ENCODE measurements around the gene SPOCK1. TPM values are rescaled to one million over a fixed set of nuclear protein-coding genes. Genes with fewer than 3 reads are reported as not detected.

The SPOCK1 gene
- total and polyA plus RNA-seq, 2 experiments from 2014 or later, result 268 to 471 TPM

GRCh38 chr5:137320056-137321045 lies 178.8 kb downstream of the SPOCK1 start:
- peak overlapping the region; percentile 15 for H3K4me2 ChIP-seq (ENCODE audit: unreplicated experiment)
- H3K4me1 ChIP-seq (ENCODE audit: insufficient read depth), result peaks cover 31% of the 10 kb centered on the region
- H3K9ac ChIP-seq, result no peak overlapping the region; the same call in 1 of the 2 replicates
- TF ChIP-seq EZH2 (IDR thresholded peaks at IDR 0.05; ENCODE audit: insufficient read depth, poor library complexity, severe bottlenecking), result no peak
- TF ChIP-seq EZH2phosphoT487 (IDR thresholded peaks at IDR 0.05; ENCODE audit: insufficient read depth, low read depth), result no peak
- in situ Hi-C loops (cut with MboI), result loop anchor here (25.0 kb wide), 1 partner anchor 508 kb away; no protein-coding TSS in a partner anchor
- no peaks in the 10 kb centered on the region for H3K27me3 ChIP-seq (replicated peaks; ENCODE audit: insufficient read depth)
- no peaks in the 10 kb centered on the region for H3K9me3 ChIP-seq (ENCODE audit: low read depth)
- peaks cover 15% of the 10 kb centered on the region for H3F3A ChIP-seq (ENCODE audit: insufficient read depth)
- DNase-seq, result peak; percentile 69
- no peak overlapping the region for H3K4me3 ChIP-seq
- H3K27ac ChIP-seq, result 0 out of 2 replicates have a peak overlapping the region, but pooled peaks have one; percentile 2
- H3K36me3 ChIP-seq (ENCODE audit: low read depth), result no peaks in the 10 kb centered on the region
- WGBS, 2 experiments (ENCODE audit: low coverage in 1 of 2, low lambda C conversion rate in 2 of 2, missing lambda C conversion rate in 2 of 2), result 5 to 6% methylated on average over 3 of the region's 3 CpGs
- peaks cover 13% of the 10 kb centered on the region for H4K20me1 ChIP-seq (ENCODE audit: insufficient read depth)
- H3K9me2 ChIP-seq (ENCODE audit: insufficient read depth), result no peaks in the 10 kb centered on the region
- no peak overlapping the region for H2AFZ ChIP-seq
- peaks cover 86% of the 10 kb centered on the region for H3K79me2 ChIP-seq (ENCODE audit: insufficient read depth)

GRCh38 chr5:137318027-137318426 lies 181.1 kb downstream of the SPOCK1 start:
- peaks cover 31% of the 10 kb centered on the region for H3K4me1 ChIP-seq (ENCODE audit: insufficient read depth)
- 97 to 98% methylated on average over 6 of the region's 6 CpGs for WGBS, 2 experiments (ENCODE audit: low coverage in 1 of 2, low lambda C conversion rate in 2 of 2, missing lambda C conversion rate in 2 of 2)
- no peaks in the 10 kb centered on the region for H3K27me3 ChIP-seq (replicated peaks; ENCODE audit: insufficient read depth)
- no peak for TF ChIP-seq EZH2phosphoT487 (IDR thresholded peaks at IDR 0.05; ENCODE audit: insufficient read depth, low read depth)
- no peak for TF ChIP-seq EZH2 (IDR thresholded peaks at IDR 0.05; ENCODE audit: insufficient read depth, poor library complexity, severe bottlenecking)
- H2AFZ ChIP-seq, result no peak overlapping the region
- in situ Hi-C loops (cut with MboI), result loop anchor here (25.0 kb wide), 1 partner anchor 506 kb away; no protein-coding TSS in a partner anchor
- H3K36me3 ChIP-seq (ENCODE audit: low read depth), result no peaks in the 10 kb centered on the region
- no peak overlapping the region for H3K4me2 ChIP-seq (ENCODE audit: unreplicated experiment)
- H4K20me1 ChIP-seq (ENCODE audit: insufficient read depth), result peaks cover 13% of the 10 kb centered on the region
- no peak overlapping the region for H3K4me3 ChIP-seq
- no peak for DNase-seq
- no peaks in the 10 kb centered on the region for H3K9me2 ChIP-seq (ENCODE audit: insufficient read depth)
- H3K79me2 ChIP-seq (ENCODE audit: insufficient read depth), result peaks cover 76% of the 10 kb centered on the region
- no peaks in the 10 kb centered on the region for H3K9me3 ChIP-seq (ENCODE audit: low read depth)
- no peak overlapping the region for H3K27ac ChIP-seq
- H3K9ac ChIP-seq, result no peak overlapping the region
- peaks cover 11% of the 10 kb centered on the region for H3F3A ChIP-seq (ENCODE audit: insufficient read depth)

- TF ChIP-seq EZH2phosphoT487 (IDR thresholded peaks at IDR 0.05; ENCODE audit: insufficient read depth, low read depth) (no peak), EZH2 (IDR thresholded peaks at IDR 0.05; ENCODE audit: insufficient read depth, poor library complexity, severe bottlenecking) (no peak)
- peak; percentile 38 for DNase-seq
- peaks cover 68% of the 10 kb centered on the region for H3K79me2 ChIP-seq (ENCODE audit: insufficient read depth)
- H4K20me1 ChIP-seq (ENCODE audit: insufficient read depth), result peaks cover 12% of the 10 kb centered on the region
- H3K36me3 ChIP-seq (ENCODE audit: low read depth), result no peaks in the 10 kb centered on the region
- no peak overlapping the region for H3K27ac ChIP-seq
- H3F3A ChIP-seq (ENCODE audit: insufficient read depth), result peaks cover 11% of the 10 kb centered on the region
- WGBS, 2 experiments (ENCODE audit: low coverage in 1 of 2, low lambda C conversion rate in 2 of 2, missing lambda C conversion rate in 2 of 2), result 14 to 28% methylated on average over 1 of the region's 1 CpG
- no peaks in the 10 kb centered on the region for H3K9me2 ChIP-seq (ENCODE audit: insufficient read depth)
- H3K27me3 ChIP-seq (replicated peaks; ENCODE audit: insufficient read depth), result no peaks in the 10 kb centered on the region
- H3K4me3 ChIP-seq, result no peak overlapping the region
- in situ Hi-C loops (cut with MboI), result loop anchor here (25.0 kb wide), 1 partner anchor 504 kb away; no protein-coding TSS in a partner anchor
- H3K9ac ChIP-seq, result no peak overlapping the region
- H2AFZ ChIP-seq, result no peak overlapping the region
- peaks cover 35% of the 10 kb centered on the region for H3K4me1 ChIP-seq (ENCODE audit: insufficient read depth)
- no peak overlapping the region for H3K4me2 ChIP-seq (ENCODE audit: unreplicated experiment)
- H3K9me3 ChIP-seq (ENCODE audit: low read depth), result no peaks in the 10 kb centered on the region
Observed at GRCh38 chr5:137316346-137316736, 182.8 kb downstream of the SPOCK1 start.

GRCh38 chr5:137315534-137316345 lies 183.4 kb downstream of the SPOCK1 start:
- Histone ChIP-seq H3K9me3 (ENCODE audit: low read depth) (no peaks in the 10 kb centered on the region), H3F3A (ENCODE audit: insufficient read depth) (peaks cover 12% of the 10 kb centered on the region), H3K36me3 (ENCODE audit: low read depth) (no peaks in the 10 kb centered on the region), H3K27ac (no peak overlapping the region), H3K27me3 (replicated peaks; ENCODE audit: insufficient read depth) (no peaks in the 10 kb centered on the region), H3K4me2 (ENCODE audit: unreplicated experiment) (no peak overlapping the region), H3K9ac (no peak overlapping the region), H3K4me3 (no peak overlapping the region), H2AFZ (no peak overlapping the region), H3K79me2 (ENCODE audit: insufficient read depth) (peaks cover 68% of the 10 kb centered on the region), H3K4me1 (ENCODE audit: insufficient read depth) (peaks cover 37% of the 10 kb centered on the region), H3K9me2 (ENCODE audit: insufficient read depth) (no peaks in the 10 kb centered on the region), H4K20me1 (ENCODE audit: insufficient read depth) (peaks cover 6% of the 10 kb centered on the region; the same call in 1 of the 2 replicates)
- TF ChIP-seq EZH2phosphoT487 (IDR thresholded peaks at IDR 0.05; ENCODE audit: insufficient read depth, low read depth) (no peak), EZH2 (IDR thresholded peaks at IDR 0.05; ENCODE audit: insufficient read depth, poor library complexity, severe bottlenecking) (no peak)
- 74 to 76% methylated on average over 8 of the region's 8 CpGs for WGBS, 2 experiments (ENCODE audit: low coverage in 1 of 2, low lambda C conversion rate in 2 of 2, missing lambda C conversion rate in 2 of 2)
- in situ Hi-C loops (cut with MboI), result loop anchor here (25.0 kb wide), 1 partner anchor 503 kb away; no protein-coding TSS in a partner anchor
- no peak for DNase-seq
